Panc1 (cell line): ENCODE data around the gene RSPH3. TPM values are rescaled to one million over a fixed set of nuclear protein-coding genes. Genes with fewer than 3 reads are reported as not detected.

Experiments used
- ATAC-seq: fragments of 200-7000 bp; cut with Tn5 transposase; 2 replicates; pipeline ENCODE4 v1.9.1; 2020; ENCODE audit warnings: mild to moderate bottlenecking, moderate library complexity
- BruUV-seq: library from RNA; stranded (reverse); fragments of 400-500 nt; replicated peaks from 2 replicates; lab custom pipeline; 2021; lab: Mats Ljungman, UMichigan
- CTCF ChIA-PET: fragments of 300-600 bp; sonication (Branson Sonifier 250); formaldehyde crosslinking; loops from one replicate; lab custom pipeline; 2022; ENCODE audit warnings: antibody characterized with exemption; lab: Charles Lee
- POLR2A ChIA-PET: fragments of 300-600 bp; sonication (Branson Sonifier 250); formaldehyde crosslinking; loops from one replicate; lab custom pipeline; 2022; ENCODE audit warnings: antibody characterized with exemption; lab: Charles Lee
- DNase-seq: peaks from one replicate; pipeline ENCODE4 v3.0.0-alpha.2; 2010; ENCODE audit warnings: low read depth, low spot score
- H3K27ac ChIP-seq: 2 replicates; pipeline ENCODE4 v1.5.1; 2011; ENCODE audit warnings: mild to moderate bottlenecking, low read length, inconsistent platforms
- H3K27me3 ChIP-seq: fragments of 200-500 bp; sonication (Bioruptor generic); 2 replicates; pipeline ENCODE4 v1.6.0; 2014; ENCODE audit warnings: low read length, inconsistent platforms; ENCODE audit not compliant: control insufficient read depth, insufficient read depth
- H3K36me3 ChIP-seq: fragments of 200-500 bp; sonication (Bioruptor generic); 2 replicates; pipeline ENCODE4 v1.5.1; 2014; ENCODE audit warnings: inconsistent platforms, mild to moderate bottlenecking, low read length, moderate library complexity; ENCODE audit not compliant: control insufficient read depth, insufficient read depth
- H3K4me1 ChIP-seq: 2 replicates; pipeline ENCODE4 v1.5.1; 2011; ENCODE audit warnings: inconsistent platforms, mild to moderate bottlenecking, low read length, moderate library complexity; ENCODE audit not compliant: control insufficient read depth, insufficient read depth
- H3K4me3 ChIP-seq, 2 experiments: 2 replicates each; pipeline ENCODE4 v1.5.1; 2011 to 2012; ENCODE audit warnings: low read depth in 2 of 2, low read length in 2 of 2, mild to moderate bottlenecking in 2 of 2, inconsistent platforms in 1 of 2, moderate library complexity in 1 of 2
- H3K9me3 ChIP-seq: fragments of 200-500 bp; sonication (Bioruptor generic); 2 replicates; pipeline ENCODE4 v1.5.1; 2014; ENCODE audit warnings: low read depth, mild to moderate bottlenecking, inconsistent platforms, low read length, moderate library complexity; ENCODE audit not compliant: control insufficient read depth, insufficient read depth
- POLR2AphosphoS5 ChIP-seq: IDR thresholded peaks from 2 replicates; pipeline ENCODE4 v1.6.1; 2012; ENCODE audit warnings: mild to moderate bottlenecking, low read depth, low read length, moderate library complexity
- SIN3A ChIP-seq: IDR thresholded peaks from 2 replicates; pipeline ENCODE4 v1.6.1; 2012; ENCODE audit warnings: low read depth, mild to moderate bottlenecking, low read length, moderate library complexity, borderline replicate concordance; ENCODE audit not compliant: insufficient read depth
- TCF7L2 ChIP-seq: IDR thresholded peaks from 2 replicates; pipeline ENCODE4 v1.6.1; 2011; ENCODE audit warnings: mild to moderate bottlenecking, low read depth, low read length, inconsistent platforms
- in situ Hi-C: cut with HindIII; loops from 2 replicates; pipeline ENCODE4 v1.10.0; 2016; ENCODE audit warnings: low sequenced_read_pairs, low pct_unique_long_range_greater_than_20kb
- intact Hi-C: fragments of 100-400 bp; cut with micrococcal nuclease; formaldehyde crosslinking; loops from one replicate; pipeline ENCODE4 v1.10.0; 2022; ENCODE audit not compliant: unreplicated experiment
- total RNA-seq: library from RNA; stranded (reverse); gene quantifications from one replicate; pipeline ENCODE4 v1.2.1, GENCODE V29; 2021; ENCODE audit not compliant: unreplicated experiment
- TF ChIP-seq, protein P1 (sequence below), 2 experiments: IDR thresholded peaks; 2 replicates each; pipeline ENCODE4 v1.6.1; 2011 to 2012; ENCODE audit warnings: low read depth in 2 of 2, control low read depth in 1 of 2, low read length in 1 of 2, mild to moderate bottlenecking in 1 of 2, moderate library complexity in 1 of 2; ENCODE audit not compliant: insufficient read depth in 1 of 2
- TF ChIP-seq, protein P2 (sequence below): fragments of 450-650 bp; IDR thresholded peaks from 2 replicates; pipeline ENCODE4 v1.5.1; 2017; ENCODE audit warnings: mild to moderate bottlenecking

The RSPH3 gene
- total RNA-seq, 1 experiment from 2014 or later: 8.1 TPM

DNA sequence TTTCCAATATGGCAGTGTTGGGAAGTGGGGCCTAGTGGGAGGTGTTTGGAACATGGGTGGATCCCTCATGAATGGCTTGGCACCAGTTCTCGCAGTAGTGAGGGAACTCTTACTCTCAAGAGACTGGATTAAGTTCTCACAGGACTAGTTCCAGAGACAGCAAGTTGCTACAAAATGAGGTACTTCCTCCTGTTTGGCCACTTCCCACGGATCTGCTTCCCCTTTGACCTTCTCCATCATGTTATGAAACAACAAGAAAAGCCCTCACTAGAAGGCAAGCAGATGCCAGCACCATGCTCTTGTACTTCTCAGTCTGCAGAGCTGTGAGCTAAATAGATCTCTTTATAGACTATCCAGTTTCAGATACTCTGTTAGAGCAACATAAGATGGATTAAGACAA, 3.1 kb downstream of the RSPH3 start:
- H3K4me1 ChIP-seq: peaks cover 10% of the 10 kb centered on the region
- DNase-seq: no peak
- no peak overlapping the region for H3K4me3 ChIP-seq
- POLR2A ChIA-PET: no interaction called here
- H3K27me3 ChIP-seq: no peaks in the 10 kb centered on the region
- BruUV-seq: no TSS peak
- TF ChIP-seq SIN3A: no peak
- TF ChIP-seq TCF7L2: no peak
- no peak for TF ChIP-seq POLR2AphosphoS5
- TF ChIP-seq, protein P1, sequence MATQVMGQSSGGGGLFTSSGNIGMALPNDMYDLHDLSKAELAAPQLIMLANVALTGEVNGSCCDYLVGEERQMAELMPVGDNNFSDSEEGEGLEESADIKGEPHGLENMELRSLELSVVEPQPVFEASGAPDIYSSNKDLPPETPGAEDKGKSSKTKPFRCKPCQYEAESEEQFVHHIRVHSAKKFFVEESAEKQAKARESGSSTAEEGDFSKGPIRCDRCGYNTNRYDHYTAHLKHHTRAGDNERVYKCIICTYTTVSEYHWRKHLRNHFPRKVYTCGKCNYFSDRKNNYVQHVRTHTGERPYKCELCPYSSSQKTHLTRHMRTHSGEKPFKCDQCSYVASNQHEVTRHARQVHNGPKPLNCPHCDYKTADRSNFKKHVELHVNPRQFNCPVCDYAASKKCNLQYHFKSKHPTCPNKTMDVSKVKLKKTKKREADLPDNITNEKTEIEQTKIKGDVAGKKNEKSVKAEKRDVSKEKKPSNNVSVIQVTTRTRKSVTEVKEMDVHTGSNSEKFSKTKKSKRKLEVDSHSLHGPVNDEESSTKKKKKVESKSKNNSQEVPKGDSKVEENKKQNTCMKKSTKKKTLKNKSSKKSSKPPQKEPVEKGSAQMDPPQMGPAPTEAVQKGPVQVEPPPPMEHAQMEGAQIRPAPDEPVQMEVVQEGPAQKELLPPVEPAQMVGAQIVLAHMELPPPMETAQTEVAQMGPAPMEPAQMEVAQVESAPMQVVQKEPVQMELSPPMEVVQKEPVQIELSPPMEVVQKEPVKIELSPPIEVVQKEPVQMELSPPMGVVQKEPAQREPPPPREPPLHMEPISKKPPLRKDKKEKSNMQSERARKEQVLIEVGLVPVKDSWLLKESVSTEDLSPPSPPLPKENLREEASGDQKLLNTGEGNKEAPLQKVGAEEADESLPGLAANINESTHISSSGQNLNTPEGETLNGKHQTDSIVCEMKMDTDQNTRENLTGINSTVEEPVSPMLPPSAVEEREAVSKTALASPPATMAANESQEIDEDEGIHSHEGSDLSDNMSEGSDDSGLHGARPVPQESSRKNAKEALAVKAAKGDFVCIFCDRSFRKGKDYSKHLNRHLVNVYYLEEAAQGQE (IDR thresholded peaks at IDR 0.05; ENCODE audit: insufficient read depth in 1 of 2, low read depth in 2 of 2, low read length in 1 of 2): no peak
- TF ChIP-seq, protein P2, sequence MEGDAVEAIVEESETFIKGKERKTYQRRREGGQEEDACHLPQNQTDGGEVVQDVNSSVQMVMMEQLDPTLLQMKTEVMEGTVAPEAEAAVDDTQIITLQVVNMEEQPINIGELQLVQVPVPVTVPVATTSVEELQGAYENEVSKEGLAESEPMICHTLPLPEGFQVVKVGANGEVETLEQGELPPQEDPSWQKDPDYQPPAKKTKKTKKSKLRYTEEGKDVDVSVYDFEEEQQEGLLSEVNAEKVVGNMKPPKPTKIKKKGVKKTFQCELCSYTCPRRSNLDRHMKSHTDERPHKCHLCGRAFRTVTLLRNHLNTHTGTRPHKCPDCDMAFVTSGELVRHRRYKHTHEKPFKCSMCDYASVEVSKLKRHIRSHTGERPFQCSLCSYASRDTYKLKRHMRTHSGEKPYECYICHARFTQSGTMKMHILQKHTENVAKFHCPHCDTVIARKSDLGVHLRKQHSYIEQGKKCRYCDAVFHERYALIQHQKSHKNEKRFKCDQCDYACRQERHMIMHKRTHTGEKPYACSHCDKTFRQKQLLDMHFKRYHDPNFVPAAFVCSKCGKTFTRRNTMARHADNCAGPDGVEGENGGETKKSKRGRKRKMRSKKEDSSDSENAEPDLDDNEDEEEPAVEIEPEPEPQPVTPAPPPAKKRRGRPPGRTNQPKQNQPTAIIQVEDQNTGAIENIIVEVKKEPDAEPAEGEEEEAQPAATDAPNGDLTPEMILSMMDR: no peak
- no peak for ATAC-seq
- in situ Hi-C loops: no loop called here
- intact Hi-C loops: no loop called here
- peaks cover 5% of the 10 kb centered on the region; the same call in 1 of the 2 replicates for H3K36me3 ChIP-seq
- H3K27ac ChIP-seq: no peak overlapping the region
- H3K9me3 ChIP-seq: no peaks in the 10 kb centered on the region
- CTCF ChIA-PET: no interaction called here

DNA sequence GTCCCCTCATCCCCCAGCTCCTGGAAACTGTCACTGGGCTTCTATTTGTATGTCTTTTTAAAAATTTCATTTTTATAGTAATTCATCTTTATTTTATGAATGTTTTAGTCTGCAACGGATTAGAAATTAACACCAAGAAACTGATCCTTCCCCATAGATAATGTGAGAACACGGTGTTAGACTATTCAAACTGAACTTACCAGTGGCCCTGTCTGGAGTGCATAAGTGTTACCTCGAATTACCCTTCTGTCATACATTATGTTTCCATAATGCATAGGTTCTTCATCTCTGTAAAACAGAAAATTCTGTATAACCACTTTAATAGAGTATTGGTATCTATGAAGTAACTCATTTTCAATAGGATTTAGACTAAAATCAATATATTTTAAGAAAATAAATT, 6.4 kb downstream of the RSPH3 start:
- Histone ChIP-seq H3K27me3 (no peaks in the 10 kb centered on the region), H3K4me1 (peaks cover 3% of the 10 kb centered on the region; the same call in 1 of the 2 replicates), H3K36me3 (no peaks in the 10 kb centered on the region), H3K27ac (no peak overlapping the region), H3K4me3 (no peak overlapping the region), H3K9me3 (peaks cover 3% of the 10 kb centered on the region; the same call in 1 of the 2 replicates)
- in situ Hi-C loops (no loop called here), intact Hi-C loops (no loop called here)
- TF ChIP-seq, protein P1 (IDR thresholded peaks at IDR 0.05; ENCODE audit: insufficient read depth in 1 of 2, low read depth in 2 of 2, low read length in 1 of 2): no peak
- TF ChIP-seq, protein P2: no peak
- TF ChIP-seq TCF7L2: no peak
- TF ChIP-seq POLR2AphosphoS5: no peak
- BruUV-seq: no TSS peak
- CTCF ChIA-PET: no interaction called here
- ATAC-seq (no peak), DNase-seq (no peak)
- POLR2A ChIA-PET: no interaction called here
